NB4 (cell line): ENCODE results near the gene TMEM109.
"Not testable (repeated sequence)": the region's sequence is repeated elsewhere in the genome, so short reads cannot be mapped to it uniquely, and the experiment has no call there.

Experiments
- DNase-seq: peaks from one replicate; pipeline ENCODE4 v3.0.0; 2010; ENCODE audit warnings: low read depth
- H3K4me3 ChIP-seq: one replicate; pipeline ENCODE4 v1.5.1; 2011; ENCODE audit warnings: mild to moderate bottlenecking, low read depth, low read length, moderate library complexity
- MYC ChIP-seq: IDR thresholded peaks from 2 replicates; pipeline ENCODE4 v1.6.1; 2011; ENCODE audit warnings: low read depth, low read length
- POLR2A ChIP-seq: IDR thresholded peaks from 2 replicates; pipeline ENCODE4 v1.6.1; 2011; ENCODE audit warnings: mild to moderate bottlenecking; ENCODE audit not compliant: insufficient read length; ENCODE audit errors: extremely low read depth
- TF ChIP-seq, protein P1 (sequence below): IDR thresholded peaks from 2 replicates; pipeline ENCODE4 v1.6.1; 2011; ENCODE audit warnings: low read depth, low read length
- TF ChIP-seq, protein P2 (sequence below): IDR thresholded peaks from one replicate; pipeline ENCODE4 v1.5.1; 2012; ENCODE audit warnings: low read depth, low read length

TMEM109 gene

DNA sequence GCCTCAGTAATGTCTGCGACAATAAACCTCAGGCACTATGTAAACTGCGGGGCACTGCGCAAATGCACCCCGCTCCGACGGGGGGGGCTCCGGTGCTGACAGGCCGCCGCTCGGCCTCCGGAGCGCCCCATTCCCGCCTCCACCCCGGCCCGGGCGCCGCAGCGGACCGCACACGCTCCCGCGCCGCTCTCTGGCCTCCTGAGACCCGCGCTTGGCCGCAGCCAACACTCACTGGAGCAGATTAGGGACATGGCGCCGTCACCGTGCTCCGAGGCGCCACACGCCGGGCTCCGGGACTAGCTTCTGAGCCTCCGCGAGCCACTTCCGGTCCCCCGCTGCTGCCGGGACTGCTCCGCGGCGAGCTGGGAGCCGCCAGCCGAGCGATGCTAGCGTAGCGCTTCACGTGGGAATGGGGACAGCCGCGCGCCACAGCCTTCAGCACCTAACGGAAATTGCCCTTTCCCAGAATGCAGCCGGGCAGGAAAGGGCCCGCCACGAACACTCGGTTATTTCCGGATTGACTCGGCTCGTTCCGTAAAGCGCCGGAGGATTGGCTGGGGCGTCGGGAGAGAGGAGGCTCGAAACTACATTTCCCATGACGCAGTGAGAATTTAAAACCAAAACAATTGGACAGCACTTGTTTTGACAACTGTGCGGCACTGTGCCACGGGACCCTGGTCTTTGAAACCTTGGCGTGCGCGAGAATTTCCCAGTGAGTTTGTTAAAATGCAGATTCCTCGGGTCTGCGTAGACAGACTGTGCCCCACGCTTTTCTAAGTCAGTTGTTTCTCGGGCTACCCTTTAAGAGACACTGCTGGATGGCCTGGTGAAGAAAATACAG is 7.6 kb upstream of the TMEM109 start, which contains the start of gene PRPF19:
Gene PRPF19 (minus strand): TSS at position 454 of the 841 bp plus-strand sequence. CDS start 203 bp downstream, at position 251.
- TF ChIP-seq, protein P1, sequence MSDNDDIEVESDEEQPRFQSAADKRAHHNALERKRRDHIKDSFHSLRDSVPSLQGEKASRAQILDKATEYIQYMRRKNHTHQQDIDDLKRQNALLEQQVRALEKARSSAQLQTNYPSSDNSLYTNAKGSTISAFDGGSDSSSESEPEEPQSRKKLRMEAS = peak; percentile 80
- TF ChIP-seq POLR2A = peak; percentile 96
- peak; percentile 89 for TF ChIP-seq MYC
- TF ChIP-seq, protein P2, sequence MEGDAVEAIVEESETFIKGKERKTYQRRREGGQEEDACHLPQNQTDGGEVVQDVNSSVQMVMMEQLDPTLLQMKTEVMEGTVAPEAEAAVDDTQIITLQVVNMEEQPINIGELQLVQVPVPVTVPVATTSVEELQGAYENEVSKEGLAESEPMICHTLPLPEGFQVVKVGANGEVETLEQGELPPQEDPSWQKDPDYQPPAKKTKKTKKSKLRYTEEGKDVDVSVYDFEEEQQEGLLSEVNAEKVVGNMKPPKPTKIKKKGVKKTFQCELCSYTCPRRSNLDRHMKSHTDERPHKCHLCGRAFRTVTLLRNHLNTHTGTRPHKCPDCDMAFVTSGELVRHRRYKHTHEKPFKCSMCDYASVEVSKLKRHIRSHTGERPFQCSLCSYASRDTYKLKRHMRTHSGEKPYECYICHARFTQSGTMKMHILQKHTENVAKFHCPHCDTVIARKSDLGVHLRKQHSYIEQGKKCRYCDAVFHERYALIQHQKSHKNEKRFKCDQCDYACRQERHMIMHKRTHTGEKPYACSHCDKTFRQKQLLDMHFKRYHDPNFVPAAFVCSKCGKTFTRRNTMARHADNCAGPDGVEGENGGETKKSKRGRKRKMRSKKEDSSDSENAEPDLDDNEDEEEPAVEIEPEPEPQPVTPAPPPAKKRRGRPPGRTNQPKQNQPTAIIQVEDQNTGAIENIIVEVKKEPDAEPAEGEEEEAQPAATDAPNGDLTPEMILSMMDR = no peak
- peak; percentile 98 for DNase-seq
- H3K4me3 ChIP-seq = peak within 1 kb of the TSS; percentile 98

DNA sequence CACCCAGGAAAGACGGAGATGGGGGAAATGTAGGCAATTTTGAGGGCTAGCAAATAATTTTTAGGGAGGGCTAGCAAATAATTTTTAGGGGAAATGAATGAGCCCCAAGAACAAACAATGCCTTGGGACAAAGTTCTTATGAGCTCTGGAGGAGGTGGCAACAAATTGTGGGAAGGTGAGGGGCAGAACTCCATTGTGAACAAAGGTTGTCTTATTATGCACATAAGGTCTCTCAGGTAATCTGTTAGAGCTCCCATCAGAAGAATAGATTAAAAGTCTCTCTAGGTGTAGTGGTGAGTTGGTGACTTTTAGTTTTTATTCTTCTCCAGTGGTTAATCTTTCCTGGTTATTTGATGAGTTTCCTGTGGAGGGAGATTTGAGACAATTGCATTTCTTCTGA is 5.2 kb upstream of the TMEM109 start:
- DNase-seq = no peak
- TF ChIP-seq, protein P1 = no peak
- TF ChIP-seq POLR2A = no peak
- TF ChIP-seq, protein P2 = no peak
- TF ChIP-seq MYC = no peak
- H3K4me3 ChIP-seq = no peak overlapping the region

DNA sequence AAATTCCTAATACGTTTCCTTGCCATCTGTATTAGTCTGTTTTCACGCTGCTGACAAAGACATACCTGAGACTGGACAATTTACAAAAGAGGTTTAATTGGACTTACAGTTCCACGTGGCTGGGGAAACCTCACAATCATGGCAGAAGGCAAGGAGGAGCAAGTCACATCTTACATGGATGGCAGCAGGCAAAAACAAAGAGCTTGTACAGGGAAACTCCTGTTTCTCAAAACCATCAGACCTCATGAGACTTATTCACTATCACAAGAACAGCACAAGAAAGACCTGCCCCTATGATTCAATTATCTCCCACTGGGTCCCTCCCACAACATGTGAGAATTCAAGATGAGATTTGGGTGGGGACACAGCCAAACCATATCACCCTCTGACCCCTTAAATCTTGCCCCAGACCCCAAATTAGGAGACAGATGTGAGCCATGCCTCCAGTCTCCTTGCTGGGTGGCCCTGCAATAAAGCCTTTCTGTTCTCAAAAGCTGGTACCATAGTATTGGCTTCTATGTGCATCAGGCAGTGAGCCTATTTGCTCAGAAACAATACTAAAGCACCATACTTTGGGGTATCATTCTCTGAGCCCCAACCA is 4.2 kb upstream of the TMEM109 start:
- H3K4me3 ChIP-seq, DNase-seq: not testable (repeated sequence)

DNA sequence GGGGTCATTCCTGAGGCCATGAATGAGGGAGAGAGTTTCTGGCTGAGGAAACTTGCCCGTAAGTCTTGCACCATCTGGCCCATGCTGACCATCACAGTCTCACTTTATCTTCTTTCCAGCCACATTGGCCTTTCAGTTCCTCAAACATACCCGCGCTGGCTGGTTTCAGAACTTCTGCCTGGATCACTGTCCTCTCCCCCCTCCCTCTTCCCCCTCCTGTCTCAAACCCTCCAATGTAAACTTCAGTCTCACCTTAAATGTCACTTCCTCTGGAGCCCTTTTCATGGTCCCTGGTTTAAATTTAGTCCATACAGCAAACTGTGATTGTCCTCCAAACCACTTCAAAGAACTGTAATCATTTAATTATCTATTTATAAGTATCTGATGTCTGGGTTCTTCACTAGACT is 3.7 kb upstream of the TMEM109 start:
- TF ChIP-seq, protein P2 = no peak
- no peak for TF ChIP-seq POLR2A
- no peak for TF ChIP-seq MYC
- TF ChIP-seq, protein P1 = no peak
- DNase-seq = peak; percentile 49
- no peak overlapping the region for H3K4me3 ChIP-seq

DNA sequence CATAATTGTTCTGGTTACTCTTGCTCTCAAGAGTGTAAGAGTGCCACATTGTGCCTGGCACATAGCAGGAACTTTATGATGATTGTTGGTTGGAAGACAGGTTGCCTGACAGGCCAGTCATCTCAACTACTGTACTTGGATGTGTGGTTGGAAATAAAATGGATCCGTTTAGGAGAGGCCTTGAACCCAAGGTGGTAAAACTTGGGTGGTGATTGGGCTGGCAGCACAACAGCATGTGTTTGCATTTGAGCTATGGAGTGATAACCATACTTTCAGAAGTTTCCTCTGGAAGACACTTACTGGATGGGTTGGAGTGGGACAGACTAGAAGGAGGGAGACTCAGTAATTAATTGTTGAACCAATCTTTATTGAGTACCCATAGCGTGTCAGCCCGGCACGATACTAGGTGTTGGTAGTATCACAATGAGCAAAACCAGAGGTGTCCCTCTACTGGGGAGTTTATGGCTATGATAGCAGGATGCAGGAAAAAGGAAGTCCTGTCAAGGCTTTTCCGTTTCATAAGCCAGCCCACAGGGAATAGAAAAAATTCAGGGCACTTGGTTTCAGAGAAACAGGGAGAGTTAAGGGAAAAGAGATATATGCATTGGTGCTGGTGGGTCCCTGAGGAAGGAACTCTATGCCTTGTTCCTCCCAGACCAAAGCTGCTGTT is 3.1 kb upstream of the TMEM109 start:
- H3K4me3 ChIP-seq = no peak overlapping the region
- TF ChIP-seq, protein P1 = no peak
- TF ChIP-seq, protein P2 = peak; percentile 10
- peak; percentile 61 for DNase-seq

DNA sequence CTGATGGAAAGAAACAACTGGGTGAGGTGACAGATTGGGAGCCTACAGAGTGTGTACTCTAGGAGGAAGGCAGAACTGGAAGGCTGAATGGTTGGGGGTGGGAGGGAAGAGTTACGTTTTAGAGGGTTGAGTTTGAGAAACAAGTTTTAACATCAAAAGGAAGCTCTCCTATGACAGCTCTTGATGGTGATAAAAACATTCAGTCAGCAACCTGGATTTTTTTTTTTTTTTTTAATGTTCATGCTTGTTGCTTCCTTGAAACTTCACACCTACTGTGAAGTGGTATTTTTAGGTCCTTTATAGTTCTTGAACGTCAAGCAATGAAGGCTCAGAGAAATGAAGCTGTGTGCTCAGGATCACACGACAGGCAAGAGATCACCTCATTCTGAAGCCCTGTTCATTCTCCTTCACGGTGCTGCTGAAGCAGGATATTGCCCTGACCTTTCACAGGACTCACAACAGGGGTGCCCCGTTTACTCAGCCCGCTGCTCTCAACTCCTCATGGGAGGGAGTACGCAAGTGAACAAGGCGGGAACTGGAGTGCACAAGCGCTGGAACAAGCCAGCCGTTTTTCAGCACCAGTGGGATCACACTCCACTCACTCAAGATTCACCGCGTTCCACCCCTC is 1.6 kb upstream of the TMEM109 start:
- no peak overlapping the region for H3K4me3 ChIP-seq
- DNase-seq = no peak
- TF ChIP-seq, protein P2 = no peak
- TF ChIP-seq POLR2A = no peak
- TF ChIP-seq, protein P1 = no peak
- no peak for TF ChIP-seq MYC
